HepG2 (cell line): ENCODE results near the gene PPP1R12A.

ENCODE experiments used
- ATF3 ChIP-seq: sonication (generic); formaldehyde crosslinking; IDR thresholded peaks from 2 replicates; pipeline ENCODE4 v1.4.0; 2020; ENCODE audit warnings: missing genetic modification reagents
- BRCA1 ChIP-seq: sonication (generic); formaldehyde crosslinking; IDR thresholded peaks from 2 replicates; pipeline ENCODE4 v1.4.0; 2020; ENCODE audit warnings: missing genetic modification reagents
- CTCF ChIP-seq: sonication (generic); formaldehyde crosslinking; IDR thresholded peaks from 2 replicates; pipeline ENCODE4 v1.5.0; 2020; ENCODE audit warnings: mild to moderate bottlenecking, missing genetic modification reagents, moderate library complexity
- GABPA ChIP-seq, 2 experiments: IDR thresholded peaks; 2 replicates each; pipeline ENCODE4 v1.6.1; 2011 to 2016; ENCODE audit warnings: low read depth in 2 of 2, low read length in 1 of 2, missing biosample characterization in 1 of 2, missing genetic modification characterization in 1 of 2
- PITX1 ChIP-seq: sonication (generic); formaldehyde crosslinking; IDR thresholded peaks from 2 replicates; pipeline ENCODE4 v1.5.1; 2020; ENCODE audit warnings: mild to moderate bottlenecking, missing genetic modification reagents
- POLR2AphosphoS5 ChIP-seq: IDR thresholded peaks from 2 replicates; pipeline ENCODE4 v1.6.1; 2012; ENCODE audit warnings: low read depth, low read length
- RAD21 ChIP-seq: fragments of 450-650 bp; formaldehyde crosslinking; IDR thresholded peaks from 2 replicates; pipeline ENCODE4 v1.5.0; 2020; ENCODE audit warnings: mild to moderate bottlenecking
- REST ChIP-seq, 2 experiments: IDR thresholded peaks; 2 replicates each; pipeline ENCODE4 v1.6.1; 2011 to 2012; ENCODE audit warnings: low read length in 2 of 2, borderline replicate concordance in 1 of 2, low read depth in 1 of 2, mild to moderate bottlenecking in 1 of 2, moderate library complexity in 1 of 2
- SCMH1 ChIP-seq: sonication (generic); formaldehyde crosslinking; IDR thresholded peaks from 2 replicates; pipeline ENCODE4 v1.9.0; 2021; ENCODE audit warnings: missing genetic modification reagents, mild to moderate bottlenecking, borderline replicate concordance
- SYNCRIP ChIP-seq: fragments of 200-400 bp; formaldehyde crosslinking; IDR thresholded peaks from 2 replicates; pipeline ENCODE4 v1.6.1; 2018; ENCODE audit warnings: mild to moderate bottlenecking, low read depth, low read length; ENCODE audit not compliant: insufficient read depth
- TEAD2 ChIP-seq: sonication (generic); formaldehyde crosslinking; IDR thresholded peaks from 2 replicates; pipeline ENCODE4 v1.9.0; 2021; ENCODE audit warnings: missing genetic modification reagents

GRCh38 chr12:79887890-79888289 lies 47.0 kb downstream of the PPP1R12A start:
- TF ChIP-seq TEAD2 (CRISPR knock-in tag) (no peak), PITX1 (CRISPR knock-in tag) (no peak), CTCF (CRISPR knock-in tag) (no peak), ATF3 (no peak), RAD21 (no peak), SYNCRIP (no peak), SCMH1 (CRISPR knock-in tag) (no peak), REST (IDR thresholded peaks at IDR 0.05; ENCODE audit: borderline replicate concordance in 1 of 2, low read depth in 1 of 2, low read length in 2 of 2) (no peak), POLR2AphosphoS5 (no peak), BRCA1 (CRISPR knock-in tag) (no peak), GABPA (IDR thresholded peaks at IDR 0.05; ENCODE audit: low read depth, low read length) (no peak), GABPA (CRISPR knock-in tag; IDR thresholded peaks at IDR 0.05; ENCODE audit: low read depth) (no peak)
